MCF 10A (cell line): ENCODE measurements around the gene ARHGAP19. TPM values are rescaled to one million over a fixed set of nuclear protein-coding genes. Genes with fewer than 3 reads are reported as not detected.

Experiments used
- BruUV-seq: library from RNA; stranded (reverse); fragments of 400-500 nt; replicated peaks from 2 replicates; lab custom pipeline; 2021; lab: Mats Ljungman, UMichigan
- CTCF ChIA-PET: fragments of 300-600 bp; sonication (Branson Sonifier 250); formaldehyde crosslinking; extraction: SDS; loops from one replicate; lab custom pipeline; 2021; ENCODE audit warnings: antibody characterized with exemption, inconsistent platforms; lab: Yijun Ruan, JAX
- POLR2A ChIA-PET: fragments of 300-600, 350-650 bp; sonication (Branson Sonifier 250); formaldehyde crosslinking; extraction: SDS; loops from one replicate; lab custom pipeline; 2020; ENCODE audit warnings: antibody characterized with exemption, inconsistent platforms; lab: Yijun Ruan, JAX
- DNase-seq: peaks from one replicate; pipeline ENCODE4 v3.0.0-alpha.2; 2018; ENCODE audit not compliant: unreplicated experiment
- H3K27ac Mint-ChIP-seq: one replicate; pipeline ENCODE4 v1.8.0; 2022; ENCODE audit warnings: mild to moderate bottlenecking, low read depth, mixed read lengths; ENCODE audit not compliant: unreplicated experiment
- H3K27me3 Mint-ChIP-seq: one replicate; pipeline ENCODE4 v1.8.0; 2022; ENCODE audit warnings: mixed read lengths; ENCODE audit not compliant: insufficient read depth, unreplicated experiment
- H3K36me3 Mint-ChIP-seq: one replicate; pipeline ENCODE4 v1.8.0; 2022; ENCODE audit warnings: mild to moderate bottlenecking, moderate library complexity, mixed read lengths; ENCODE audit not compliant: insufficient read depth, unreplicated experiment
- H3K4me1 Mint-ChIP-seq: one replicate; pipeline ENCODE4 v1.8.0; 2022; ENCODE audit warnings: mixed read lengths; ENCODE audit not compliant: insufficient read depth, unreplicated experiment
- H3K4me3 Mint-ChIP-seq: one replicate; pipeline ENCODE4 v1.8.0; 2022; ENCODE audit warnings: mild to moderate bottlenecking, moderate library complexity, mixed read lengths; ENCODE audit not compliant: unreplicated experiment
- H3K9me3 Mint-ChIP-seq: one replicate; pipeline ENCODE4 v1.8.0; 2022; ENCODE audit warnings: mixed read lengths; ENCODE audit not compliant: unreplicated experiment
- CTCF ChIP-seq: fragments of 200-600 bp; IDR thresholded peaks from one replicate; pipeline ENCODE4 v1.8.0; 2022; ENCODE audit warnings: antibody characterized with exemption, mild to moderate bottlenecking; ENCODE audit not compliant: unreplicated experiment
- intact Hi-C: fragments of 100-400 bp; cut with micrococcal nuclease; formaldehyde crosslinking; loops from 2 replicates; pipeline ENCODE4 v1.14.1; 2022
- total RNA-seq: library from RNA; stranded (reverse); gene quantifications from 2 replicates; pipeline ENCODE4 v1.2.3, GENCODE V29; 2022

Gene ARHGAP19
- total RNA-seq, 1 experiment from 2014 or later = 11.7 TPM

GRCh38 chr10:97312897-97313296 lies 20.5 kb upstream of the ARHGAP19 start:
- H3K9me3 Mint-ChIP-seq = no peaks in the 10 kb centered on the region
- no TSS peak for BruUV-seq
- no peak overlapping the region for H3K4me3 Mint-ChIP-seq
- CTCF ChIA-PET = interaction anchor here (1.2 kb wide), 1 partner anchor 18 kb away, joined by 3 read pairs; no protein-coding TSS in a partner anchor
- H3K27me3 Mint-ChIP-seq = no peaks in the 10 kb centered on the region
- no peak for TF ChIP-seq CTCF
- POLR2A ChIA-PET = no interaction called here
- H3K4me1 Mint-ChIP-seq = no peaks in the 10 kb centered on the region
- intact Hi-C loops = no loop called here
- no peaks in the 10 kb centered on the region for H3K36me3 Mint-ChIP-seq
- DNase-seq = no peak
- no peak overlapping the region for H3K27ac Mint-ChIP-seq

GRCh38 chr10:97311111-97311626 lies 18.7 kb upstream of the ARHGAP19 start:
- no peak for DNase-seq
- H3K27me3 Mint-ChIP-seq = no peaks in the 10 kb centered on the region
- no peaks in the 10 kb centered on the region for H3K36me3 Mint-ChIP-seq
- POLR2A ChIA-PET = no interaction called here
- intact Hi-C loops = no loop called here
- H3K27ac Mint-ChIP-seq = no peak overlapping the region
- H3K4me1 Mint-ChIP-seq = no peaks in the 10 kb centered on the region
- BruUV-seq = no TSS peak
- TF ChIP-seq CTCF = no peak
- H3K9me3 Mint-ChIP-seq = no peaks in the 10 kb centered on the region
- H3K4me3 Mint-ChIP-seq = no peak overlapping the region
- CTCF ChIA-PET = interaction anchor here (1.1 kb wide), 1 partner anchor 21 kb away, joined by 7 read pairs; no protein-coding TSS in a partner anchor

GRCh38 chr10:97307866-97308780 lies 15.7 kb upstream of the ARHGAP19 start:
- POLR2A ChIA-PET = interaction anchor here (0.7 kb wide), 1 partner anchor 92 kb away, joined by 4 read pairs; no protein-coding TSS in a partner anchor
- no peak for DNase-seq
- BruUV-seq = no TSS peak
- H3K9me3 Mint-ChIP-seq = no peaks in the 10 kb centered on the region
- no peaks in the 10 kb centered on the region for H3K4me1 Mint-ChIP-seq
- intact Hi-C loops = no loop called here
- no peaks in the 10 kb centered on the region for H3K27me3 Mint-ChIP-seq
- CTCF ChIA-PET = interaction anchor here (0.5 to 2.0 kb wide), 4 partner anchors 24 to 672 kb away, joined by 3 to 7 read pairs (median 4); no protein-coding TSS in a partner anchor
- no peak for TF ChIP-seq CTCF
- no peaks in the 10 kb centered on the region for H3K36me3 Mint-ChIP-seq
- H3K27ac Mint-ChIP-seq = no peak overlapping the region
- no peak overlapping the region for H3K4me3 Mint-ChIP-seq

GRCh38 chr10:97307441-97307840 lies 15.0 kb upstream of the ARHGAP19 start:
- H3K27ac Mint-ChIP-seq = no peak overlapping the region
- H3K4me3 Mint-ChIP-seq = no peak overlapping the region
- no peak for TF ChIP-seq CTCF
- no peak for DNase-seq
- no peaks in the 10 kb centered on the region for H3K9me3 Mint-ChIP-seq
- H3K4me1 Mint-ChIP-seq = no peaks in the 10 kb centered on the region
- no peaks in the 10 kb centered on the region for H3K27me3 Mint-ChIP-seq
- no TSS peak for BruUV-seq
- ChIA-PET POLR2A (no interaction called here), CTCF (interaction anchor here (2.0 kb wide), 1 partner anchor 25 kb away, joined by 7 read pairs; no protein-coding TSS in a partner anchor)
- intact Hi-C loops = no loop called here
- H3K36me3 Mint-ChIP-seq = no peaks in the 10 kb centered on the region
